Body of pancreas (tissue), 4 donors: ENCODE results near the gene RABGGTA. TPM values are rescaled to one million over a fixed set of nuclear protein-coding genes. Genes with fewer than 3 reads are reported as not detected.

Experiments
- ATAC-seq: fragments of 150-250 bp; one replicate; pipeline ENCODE4 v1.9.1; 2016
- DNase-seq, 4 donors: peaks; one replicate each; pipeline ENCODE4 v3.0.0-alpha.2; 2019
- H3K27ac ChIP-seq, 4 donors: fragments of 200-600 bp; sonication (generic); 1 replicate in 3 of 4; 2 replicates in 1 of 4; pipeline versions ENCODE4 v1.5.1 to v1.6.1; 2016 to 2019; ENCODE audit warnings: mild to moderate bottlenecking in 1 of 4, mixed read lengths in 1 of 4, moderate library complexity in 1 of 4
- H3K27me3 ChIP-seq, 2 donors: fragments of 200-600 bp; sonication (generic); one replicate each; pipeline ENCODE4 v1.6.0; 2016; ENCODE audit warnings: mild to moderate bottlenecking in 1 of 2
- H3K36me3 ChIP-seq, 2 donors: fragments of 200-600 bp; sonication (generic); replicated peaks in 1 of 2; 2 replicates each; pipeline ENCODE4 v1.5.1; 2016; ENCODE audit warnings: low read depth in 2 of 2; ENCODE audit not compliant: insufficient read depth in 1 of 2
- H3K4me1 ChIP-seq: fragments of 200-600 bp; sonication (generic); one replicate; pipeline ENCODE4 v1.6.0; 2016
- H3K4me3 ChIP-seq, 2 donors: fragments of 200-600 bp; sonication (generic); 1 replicate in 1 of 2; 2 replicates in 1 of 2; pipeline ENCODE4 v1.5.1; 2016 to 2019
- H3K9me3 ChIP-seq, 3 donors: fragments of 200-600 bp; sonication (generic); 1 replicate in 2 of 3; 2 replicates in 1 of 3; pipeline ENCODE4 v1.5.1; 2016
- CTCF ChIP-seq, 7 experiments: fragments of 450-650 bp in 4 of 7; fragments of 200-600 bp in 3 of 7; sonication (generic) in 3 of 7; IDR thresholded peaks; one replicate each; pipeline ENCODE4 v1.5.1; 2016 to 2019; ENCODE audit warnings: antibody characterized with exemption in 7 of 7
- POLR2A ChIP-seq, 3 donors: fragments of 450-650 bp; IDR thresholded peaks; one replicate each; pipeline ENCODE4 v1.6.1; 2016; ENCODE audit warnings: antibody characterized with exemption in 3 of 3, mild to moderate bottlenecking in 2 of 3
- WGBS, 2 donors: methylation state at CpG; one replicate each; pipeline ENCODE4 v1.1.5; 2017; 5-methylcytosine and 5-hydroxymethylcytosine counted together
- intact Hi-C: fragments of 100-400 bp; cut with DNase I; formaldehyde crosslinking; loops from one replicate; pipeline ENCODE4 v1.15.1; 2023
- total RNA-seq, 2 donors: library from RNA; depleted of rRNA; stranded (reverse); fragments of >200 nt; gene quantifications; one replicate each; pipeline ENCODE4 v1.1.0, GENCODE V29; 2016

Gene RABGGTA
- total RNA-seq, 2 donors from 2014 or later: 18.4 to 90.0 TPM

GRCh38 chr14:24296341-24297157 is 25.2 kb upstream of the RABGGTA start:
- intact Hi-C loops: no loop called here
- H3K4me3 ChIP-seq: no peak overlapping the region
- H3K36me3 ChIP-seq: no peaks in the 10 kb centered on the region
- ATAC-seq (peak; percentile 56), DNase-seq (peak; percentile 67 to 75 (median 71))
- H3K27me3 ChIP-seq: no peaks in the 10 kb centered on the region
- WGBS, 2 donors: 59 to 64% methylated on average over 12 of the region's 12 CpGs
- peak overlapping the region in 2 of 4 donors; percentile 20 to 22 for H3K27ac ChIP-seq
- H3K9me3 ChIP-seq: no peaks in the 10 kb centered on the region
- H3K4me1 ChIP-seq: peaks cover 43% of the 10 kb centered on the region
- no peak for TF ChIP-seq POLR2A (IDR thresholded peaks at IDR 0.05)
- peak; percentile 57 to 85 (median 75) for TF ChIP-seq CTCF (IDR thresholded peaks at IDR 0.05)

- peaks cover 0 to 6% of the 10 kb centered on the region in 2 donors for H3K36me3 ChIP-seq
- DNase-seq (no peak), ATAC-seq (no peak)
- WGBS, 2 donors: 83 to 93% methylated on average over 2 of the region's 2 CpGs
- H3K27me3 ChIP-seq: no peaks in the 10 kb centered on the region
- H3K9me3 ChIP-seq: no peaks in the 10 kb centered on the region
- H3K27ac ChIP-seq: no peak overlapping the region
- peaks cover 19% of the 10 kb centered on the region for H3K4me1 ChIP-seq
- TF ChIP-seq POLR2A (IDR thresholded peaks at IDR 0.05): no peak
- TF ChIP-seq CTCF (IDR thresholded peaks at IDR 0.05): no peak
- no peak overlapping the region for H3K4me3 ChIP-seq
- intact Hi-C loops: no loop called here
Observed at GRCh38 chr14:24293525-24293924, 22.1 kb upstream of the RABGGTA start.

- Histone ChIP-seq H3K36me3 (peaks cover 0 to 6% of the 10 kb centered on the region in 2 donors), H3K27ac (no peak overlapping the region), H3K9me3 (no peaks in the 10 kb centered on the region), H3K4me3 (no peak overlapping the region), H3K27me3 (no peaks in the 10 kb centered on the region), H3K4me1 (peaks cover 7% of the 10 kb centered on the region)
- intact Hi-C loops: no loop called here
- no peak for TF ChIP-seq POLR2A (IDR thresholded peaks at IDR 0.05)
- TF ChIP-seq CTCF (IDR thresholded peaks at IDR 0.05): no peak
- 88 to 90% methylated on average over 11 of the region's 11 CpGs for WGBS, 2 donors
- no peak for ATAC-seq
- DNase-seq: no peak
Observed at GRCh38 chr14:24292118-24292807, 20.9 kb upstream of the RABGGTA start.

GRCh38 chr14:24291446-24292117 is 20.2 kb upstream of the RABGGTA start:
- H3K9me3 ChIP-seq: no peaks in the 10 kb centered on the region
- no peak for ATAC-seq
- no peak for DNase-seq
- H3K36me3 ChIP-seq: peaks cover 0 to 6% of the 10 kb centered on the region in 2 donors
- no peaks in the 10 kb centered on the region for H3K27me3 ChIP-seq
- no peak overlapping the region for H3K27ac ChIP-seq
- H3K4me1 ChIP-seq: no peaks in the 10 kb centered on the region
- TF ChIP-seq CTCF (IDR thresholded peaks at IDR 0.05): no peak
- TF ChIP-seq POLR2A (IDR thresholded peaks at IDR 0.05): no peak
- WGBS, 2 donors: 80 to 97% methylated on average over 3 of the region's 3 CpGs
- intact Hi-C loops: no loop called here
- no peak overlapping the region for H3K4me3 ChIP-seq
